ENCODE data around the gene BSN.

DNA sequence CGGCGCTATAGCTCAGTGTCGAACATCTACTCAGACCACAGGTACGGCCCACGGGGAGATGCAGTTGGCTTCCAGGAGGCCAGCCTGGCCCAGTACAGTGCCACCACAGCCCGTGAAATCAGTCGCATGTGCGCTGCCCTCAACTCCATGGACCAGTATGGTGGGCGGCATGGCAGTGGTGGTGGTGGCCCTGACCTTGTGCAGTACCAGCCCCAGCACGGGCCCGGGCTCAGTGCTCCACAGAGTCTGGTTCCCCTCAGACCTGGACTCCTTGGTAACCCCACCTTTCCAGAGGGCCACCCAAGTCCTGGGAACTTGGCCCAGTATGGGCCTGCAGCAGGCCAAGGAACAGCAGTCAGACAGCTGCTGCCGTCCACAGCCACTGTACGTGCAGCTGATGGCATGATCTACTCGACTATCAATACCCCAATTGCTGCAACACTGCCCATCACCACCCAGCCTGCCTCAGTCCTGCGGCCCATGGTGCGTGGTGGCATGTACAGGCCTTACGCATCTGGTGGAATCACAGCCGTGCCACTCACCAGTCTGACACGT lies 101.5 kb downstream of the BSN start:
- TF ChIP-seq, protein P1, sequence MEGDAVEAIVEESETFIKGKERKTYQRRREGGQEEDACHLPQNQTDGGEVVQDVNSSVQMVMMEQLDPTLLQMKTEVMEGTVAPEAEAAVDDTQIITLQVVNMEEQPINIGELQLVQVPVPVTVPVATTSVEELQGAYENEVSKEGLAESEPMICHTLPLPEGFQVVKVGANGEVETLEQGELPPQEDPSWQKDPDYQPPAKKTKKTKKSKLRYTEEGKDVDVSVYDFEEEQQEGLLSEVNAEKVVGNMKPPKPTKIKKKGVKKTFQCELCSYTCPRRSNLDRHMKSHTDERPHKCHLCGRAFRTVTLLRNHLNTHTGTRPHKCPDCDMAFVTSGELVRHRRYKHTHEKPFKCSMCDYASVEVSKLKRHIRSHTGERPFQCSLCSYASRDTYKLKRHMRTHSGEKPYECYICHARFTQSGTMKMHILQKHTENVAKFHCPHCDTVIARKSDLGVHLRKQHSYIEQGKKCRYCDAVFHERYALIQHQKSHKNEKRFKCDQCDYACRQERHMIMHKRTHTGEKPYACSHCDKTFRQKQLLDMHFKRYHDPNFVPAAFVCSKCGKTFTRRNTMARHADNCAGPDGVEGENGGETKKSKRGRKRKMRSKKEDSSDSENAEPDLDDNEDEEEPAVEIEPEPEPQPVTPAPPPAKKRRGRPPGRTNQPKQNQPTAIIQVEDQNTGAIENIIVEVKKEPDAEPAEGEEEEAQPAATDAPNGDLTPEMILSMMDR (IDR thresholded peaks at IDR 0.05), result no peak
- no peak for TF ChIP-seq POLR2A (IDR thresholded peaks at IDR 0.05)
